K562 (cell line): ENCODE results near the gene CAPN5. TPM values are rescaled to one million over a fixed set of nuclear protein-coding genes. Genes with fewer than 3 reads are reported as not detected.

Experiments
- ATF1 ChIP-seq, 2 experiments: fragments of 450-650 bp in 1 of 2; IDR thresholded peaks; 2 replicates each; pipeline ENCODE4 v1.6.1; 2016; ENCODE audit warnings: missing compliant biosample characterization in 1 of 2, missing genetic modification characterization in 1 of 2
- CXXC5 ChIP-seq: fragments of 250-450 bp; sonication (Bioruptor Pico); IDR thresholded peaks from 2 replicates; pipeline ENCODE4 v1.8.0; 2022; ENCODE audit warnings: inconsistent platforms, mild to moderate bottlenecking, moderate library complexity
- ETV5 ChIP-seq: sonication (generic); formaldehyde crosslinking; IDR thresholded peaks from 2 replicates; pipeline ENCODE4 v1.4.0; 2020; ENCODE audit warnings: low read depth, mild to moderate bottlenecking, missing genetic modification reagents
- EWSR1 ChIP-seq: fragments of 450-650 bp; IDR thresholded peaks from 2 replicates; pipeline ENCODE4 v1.6.1; 2018; ENCODE audit warnings: borderline replicate concordance, mild to moderate bottlenecking, low read depth, moderate library complexity; ENCODE audit not compliant: partially characterized antibody
- HCFC1 ChIP-seq: IDR thresholded peaks from 2 replicates; pipeline ENCODE4 v1.6.1; 2012; ENCODE audit warnings: low read depth, low read length, improper control_type of control experiment
- HNRNPH1 ChIP-seq: fragments of 200-400 bp; formaldehyde crosslinking; optimal IDR thresholded peaks from 2 replicates; pipeline ENCODE3; 2017; ENCODE audit warnings: low read depth, mild to moderate bottlenecking, low read length, moderate library complexity
- KDM1A ChIP-seq, 2 experiments: fragments of 450-650 bp; IDR thresholded peaks; 2 replicates each; pipeline ENCODE4 v1.6.1; 2016; ENCODE audit warnings: mild to moderate bottlenecking in 2 of 2
- MAFF ChIP-seq: IDR thresholded peaks from 2 replicates; pipeline ENCODE4 v1.6.1; 2012; ENCODE audit warnings: low read length, improper control_type of control experiment
- NR2C1 ChIP-seq, 2 experiments: fragments of 450-650 bp; IDR thresholded peaks; 2 replicates each; pipeline ENCODE4 v1.6.1; 2017; ENCODE audit warnings: mild to moderate bottlenecking in 2 of 2, antibody characterized with exemption in 1 of 2, inconsistent platforms in 1 of 2, missing compliant biosample characterization in 1 of 2, missing genetic modification characterization in 1 of 2
- NRF1 ChIP-seq, 2 experiments: fragments of 450-650 bp; IDR thresholded peaks in 1 of 2; conservative IDR thresholded peaks in 1 of 2; 2 replicates each; pipeline ENCODE4 v1.6.1; 2014; ENCODE audit warnings: mild to moderate bottlenecking in 2 of 2
- PHTF2 ChIP-seq: fragments of 250-450 bp; sonication (Bioruptor Pico); IDR thresholded peaks from 2 replicates; pipeline ENCODE4 v1.5.0; 2021; ENCODE audit warnings: mild to moderate bottlenecking
- SMC3 ChIP-seq: conservative IDR thresholded peaks from 2 replicates; pipeline ENCODE4 v1.6.1; 2011; ENCODE audit warnings: low read depth, low read length, improper control_type of control experiment; ENCODE audit not compliant: insufficient read depth
- ZKSCAN8 ChIP-seq: fragments of 200-800 bp; sonication (Bioruptor generic); IDR thresholded peaks from 2 replicates; pipeline ENCODE4 v1.6.1; 2016; ENCODE audit warnings: missing genetic modification characterization, missing compliant biosample characterization
- ZNF239 ChIP-seq: fragments of 250-450 bp; sonication (Bioruptor Pico); IDR thresholded peaks from 2 replicates; pipeline ENCODE4 v1.4.0; 2020; ENCODE audit warnings: mild to moderate bottlenecking
- ZNF561 ChIP-seq: fragments of 450-650 bp; formaldehyde crosslinking; conservative IDR thresholded peaks from 2 replicates; pipeline ENCODE4 v1.4.0; 2020; ENCODE audit warnings: mild to moderate bottlenecking, moderate library complexity
- ZSCAN29 ChIP-seq: fragments of 450-650 bp; IDR thresholded peaks from 2 replicates; pipeline ENCODE4 v1.6.1; 2017
- polyA plus RNA-seq, 8 experiments: library from polyadenylated mRNA; depleted of rRNA in 4 of 8; stranded (reverse) in 5 of 8; unstranded in 3 of 8; fragments of >200 nt; fragmentation: Nextera tagmentation in 2 of 8; fragmentation: Illumina TruSeq in 1 of 8; extraction: Ambion mirVana in 2 of 8; extraction: Trizol in 1 of 8; gene quantifications; 2 replicates each; pipeline versions ENCODE4 v1.2.1 to v1.2.3, GENCODE V29; 2011 to 2014; ENCODE audit warnings: inconsistent platforms in 1 of 8, missing spikeins in 1 of 8
- total RNA-seq, 7 experiments: library from RNA; depleted of rRNA in 6 of 7; stranded (reverse); fragments of >200 nt in 6 of 7; fragmentation: Illumina TruSeq in 2 of 7; extraction: Trizol in 2 of 7; gene quantifications; 2 replicates each; pipeline versions ENCODE4 v1.2.1 to v1.2.3, GENCODE V29; 2011 to 2021; ENCODE audit warnings: low replicate concordance in 1 of 7
- TF ChIP-seq, protein P1 (sequence below): fragments of 450-650 bp; IDR thresholded peaks from one replicate; pipeline ENCODE4 v1.6.1; 2018; ENCODE audit warnings: mild to moderate bottlenecking, moderate library complexity; ENCODE audit not compliant: partially characterized antibody
- TF ChIP-seq, protein P2 (sequence below): fragments of 250-450 bp; sonication (Bioruptor Pico); IDR thresholded peaks from 2 replicates; pipeline ENCODE4 v1.4.0; 2020
- TF ChIP-seq, protein P3 (sequence below): sonication (generic); formaldehyde crosslinking; IDR thresholded peaks from 2 replicates; pipeline ENCODE4 v1.8.0; 2022; ENCODE audit warnings: mild to moderate bottlenecking, missing genetic modification reagents
- TF ChIP-seq, protein P4 (sequence below), 2 experiments: IDR thresholded peaks; 2 replicates each; pipeline ENCODE4 v1.6.1; 2011; ENCODE audit warnings: borderline replicate concordance in 1 of 2, control low read depth in 1 of 2, low read depth in 1 of 2, low read length in 1 of 2, mild to moderate bottlenecking in 1 of 2, mixed read lengths in 1 of 2, moderate library complexity in 1 of 2; ENCODE audit not compliant: insufficient read depth in 1 of 2, insufficient read length in 1 of 2, poor library complexity in 1 of 2, severe bottlenecking in 1 of 2; ENCODE audit errors: extremely low read depth in 1 of 2

Gene CAPN5
- total and polyA plus RNA-seq, 9 of the 15 experiments (the other 6 are each of a cell fraction or from before 2014, with no cell fraction given), result 0.04 to 0.44 (median 0.14) TPM; not detected in 2

DNA sequence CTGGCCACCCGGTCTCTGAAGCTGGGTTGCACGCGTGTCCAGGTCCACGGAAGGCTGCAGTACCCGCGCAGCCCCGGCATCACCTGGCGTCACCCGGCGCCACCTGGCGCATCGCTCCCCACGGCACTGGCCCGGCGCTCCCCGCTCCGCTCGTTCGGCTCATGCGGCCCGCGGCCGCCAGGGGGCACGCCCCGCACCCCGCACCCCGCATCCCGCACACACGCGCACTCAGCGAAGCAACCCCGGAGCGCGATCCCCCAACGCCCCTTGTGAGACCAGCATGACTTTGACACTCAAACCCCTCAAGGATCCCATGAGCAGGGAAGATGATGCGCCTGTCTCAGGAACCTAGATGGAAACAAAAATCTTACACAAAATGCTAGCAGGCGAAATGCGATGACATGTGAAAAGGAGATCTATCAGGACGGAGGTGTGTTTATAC, 20.7 kb upstream of the CAPN5 start (continued):
- TF ChIP-seq, protein P1, sequence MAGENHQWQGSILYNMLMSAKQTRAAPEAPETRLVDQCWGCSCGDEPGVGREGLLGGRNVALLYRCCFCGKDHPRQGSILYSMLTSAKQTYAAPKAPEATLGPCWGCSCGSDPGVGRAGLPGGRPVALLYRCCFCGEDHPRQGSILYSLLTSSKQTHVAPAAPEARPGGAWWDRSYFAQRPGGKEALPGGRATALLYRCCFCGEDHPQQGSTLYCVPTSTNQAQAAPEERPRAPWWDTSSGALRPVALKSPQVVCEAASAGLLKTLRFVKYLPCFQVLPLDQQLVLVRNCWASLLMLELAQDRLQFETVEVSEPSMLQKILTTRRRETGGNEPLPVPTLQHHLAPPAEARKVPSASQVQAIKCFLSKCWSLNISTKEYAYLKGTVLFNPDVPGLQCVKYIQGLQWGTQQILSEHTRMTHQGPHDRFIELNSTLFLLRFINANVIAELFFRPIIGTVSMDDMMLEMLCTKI, result no peak
- TF ChIP-seq, protein P2, sequence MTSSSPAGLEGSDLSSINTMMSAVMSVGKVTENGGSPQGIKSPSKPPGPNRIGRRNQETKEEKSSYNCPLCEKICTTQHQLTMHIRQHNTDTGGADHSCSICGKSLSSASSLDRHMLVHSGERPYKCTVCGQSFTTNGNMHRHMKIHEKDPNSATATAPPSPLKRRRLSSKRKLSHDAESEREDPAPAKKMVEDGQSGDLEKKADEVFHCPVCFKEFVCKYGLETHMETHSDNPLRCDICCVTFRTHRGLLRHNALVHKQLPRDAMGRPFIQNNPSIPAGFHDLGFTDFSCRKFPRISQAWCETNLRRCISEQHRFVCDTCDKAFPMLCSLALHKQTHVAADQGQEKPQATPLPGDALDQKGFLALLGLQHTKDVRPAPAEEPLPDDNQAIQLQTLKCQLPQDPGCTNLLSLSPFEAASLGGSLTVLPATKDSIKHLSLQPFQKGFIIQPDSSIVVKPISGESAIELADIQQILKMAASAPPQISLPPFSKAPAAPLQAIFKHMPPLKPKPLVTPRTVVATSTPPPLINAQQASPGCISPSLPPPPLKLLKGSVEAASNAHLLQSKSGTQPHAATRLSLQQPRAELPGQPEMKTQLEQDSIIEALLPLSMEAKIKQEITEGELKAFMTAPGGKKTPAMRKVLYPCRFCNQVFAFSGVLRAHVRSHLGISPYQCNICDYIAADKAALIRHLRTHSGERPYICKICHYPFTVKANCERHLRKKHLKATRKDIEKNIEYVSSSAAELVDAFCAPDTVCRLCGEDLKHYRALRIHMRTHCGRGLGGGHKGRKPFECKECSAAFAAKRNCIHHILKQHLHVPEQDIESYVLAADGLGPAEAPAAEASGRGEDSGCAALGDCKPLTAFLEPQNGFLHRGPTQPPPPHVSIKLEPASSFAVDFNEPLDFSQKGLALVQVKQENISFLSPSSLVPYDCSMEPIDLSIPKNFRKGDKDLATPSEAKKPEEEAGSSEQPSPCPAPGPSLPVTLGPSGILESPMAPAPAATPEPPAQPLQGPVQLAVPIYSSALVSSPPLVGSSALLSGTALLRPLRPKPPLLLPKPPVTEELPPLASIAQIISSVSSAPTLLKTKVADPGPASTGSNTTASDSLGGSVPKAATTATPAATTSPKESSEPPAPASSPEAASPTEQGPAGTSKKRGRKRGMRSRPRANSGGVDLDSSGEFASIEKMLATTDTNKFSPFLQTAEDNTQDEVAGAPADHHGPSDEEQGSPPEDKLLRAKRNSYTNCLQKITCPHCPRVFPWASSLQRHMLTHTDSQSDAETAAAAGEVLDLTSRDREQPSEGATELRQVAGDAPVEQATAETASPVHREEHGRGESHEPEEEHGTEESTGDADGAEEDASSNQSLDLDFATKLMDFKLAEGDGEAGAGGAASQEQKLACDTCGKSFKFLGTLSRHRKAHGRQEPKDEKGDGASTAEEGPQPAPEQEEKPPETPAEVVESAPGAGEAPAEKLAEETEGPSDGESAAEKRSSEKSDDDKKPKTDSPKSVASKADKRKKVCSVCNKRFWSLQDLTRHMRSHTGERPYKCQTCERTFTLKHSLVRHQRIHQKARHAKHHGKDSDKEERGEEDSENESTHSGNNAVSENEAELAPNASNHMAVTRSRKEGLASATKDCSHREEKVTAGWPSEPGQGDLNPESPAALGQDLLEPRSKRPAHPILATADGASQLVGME (CRISPR knock-in tag), result no peak
- TF ChIP-seq HNRNPH1 (no peak), SMC3 (peak; percentile 84), HCFC1 (no peak), ATF1 (CRISPR knock-in tag; IDR thresholded peaks at IDR 0.05) (no peak), ATF1 (tag; IDR thresholded peaks at IDR 0.05) (peak; percentile 21; the same call in 1 of the 2 replicates), ZNF561 (CRISPR knock-in tag) (no peak), ZKSCAN8 (CRISPR knock-in tag) (no peak), ETV5 (no peak), ZNF239 (CRISPR knock-in tag) (no peak), KDM1A (IDR thresholded peaks at IDR 0.05) (no peak), EWSR1 (no peak), PHTF2 (CRISPR knock-in tag) (no peak), ZSCAN29 (no peak), NRF1 (conservative IDR thresholded peaks at IDR 0.05 in 1 of 2, IDR thresholded peaks at IDR 0.05 in 1 of 2) (peak; percentile 62 to 68; a peak in 3 of 4 replicates), NR2C1 (IDR thresholded peaks at IDR 0.05) (no peak), NR2C1 (tag; IDR thresholded peaks at IDR 0.05) (no peak), MAFF (no peak), CXXC5 (peak; percentile 72)
- TF ChIP-seq, protein P3, sequence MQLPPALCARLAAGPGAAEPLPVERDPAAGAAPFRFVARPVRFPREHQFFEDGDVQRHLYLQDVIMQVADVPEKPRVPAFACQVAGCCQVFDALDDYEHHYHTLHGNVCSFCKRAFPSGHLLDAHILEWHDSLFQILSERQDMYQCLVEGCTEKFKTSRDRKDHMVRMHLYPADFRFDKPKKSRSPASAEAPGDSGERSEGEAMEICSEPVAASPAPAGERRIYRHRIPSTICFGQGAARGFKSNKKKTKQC, result no peak; the same call in 1 of the 2 replicates
- TF ChIP-seq, protein P4, sequence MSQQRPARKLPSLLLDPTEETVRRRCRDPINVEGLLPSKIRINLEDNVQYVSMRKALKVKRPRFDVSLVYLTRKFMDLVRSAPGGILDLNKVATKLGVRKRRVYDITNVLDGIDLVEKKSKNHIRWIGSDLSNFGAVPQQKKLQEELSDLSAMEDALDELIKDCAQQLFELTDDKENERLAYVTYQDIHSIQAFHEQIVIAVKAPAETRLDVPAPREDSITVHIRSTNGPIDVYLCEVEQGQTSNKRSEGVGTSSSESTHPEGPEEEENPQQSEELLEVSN (IDR thresholded peaks at IDR 0.05; ENCODE audit: borderline replicate concordance in 1 of 2, extremely low read depth in 1 of 2, insufficient read depth in 1 of 2, insufficient read length in 1 of 2, low read depth in 1 of 2, low read length in 1 of 2, poor library complexity in 1 of 2, severe bottlenecking in 1 of 2), result peak; percentile 61 to 73
